ENCODE data around the gene LPGAT1. TPM values are rescaled to one million over a fixed set of nuclear protein-coding genes. Genes with fewer than 3 reads are reported as not detected.

LPGAT1 gene
- total RNA-seq, 1 experiment from 2014 or later = 50.6 TPM

DNA sequence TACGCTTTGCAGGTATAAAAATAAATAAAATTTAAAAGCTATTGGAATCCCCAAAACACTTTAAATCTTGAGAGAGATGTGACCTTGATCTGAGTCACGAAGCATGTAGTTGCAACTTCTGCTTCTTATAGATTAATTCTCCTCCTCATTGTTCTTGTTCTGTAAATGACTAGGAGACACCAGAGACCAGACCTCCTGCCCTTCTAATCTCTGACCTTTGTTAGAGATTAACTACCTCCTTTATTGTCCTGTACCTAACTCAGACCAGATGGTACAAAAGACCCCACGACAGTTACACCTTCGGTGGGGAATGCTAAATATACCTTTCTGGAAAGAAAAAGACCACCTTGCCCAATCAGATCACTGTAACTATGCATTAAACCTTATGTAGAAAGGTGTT lies 78.2 kb downstream of the LPGAT1 start:
- Histone ChIP-seq H3K36me3 (ENCODE audit: control insufficient read depth in 1 of 2, insufficient read depth in 2 of 2, low read length in 2 of 2) (peaks cover 0 to 3% of the 10 kb centered on the region in 2 experiments; a peak in 1 of 4 replicates), H4K20me1 (ENCODE audit: insufficient read depth) (no peaks in the 10 kb centered on the region), H2AFZ (ENCODE audit: low read depth, low read length, poor library complexity, severe bottlenecking) (no peak overlapping the region), H3K4me2 (ENCODE audit: low read length) (no peak overlapping the region), H3K27me3 (ENCODE audit: insufficient read depth, low read length) (no peaks in the 10 kb centered on the region), H3K27ac (ENCODE audit: low read depth, low read length) (no peak overlapping the region), H3K4me1 (ENCODE audit: control insufficient read depth in 1 of 2, insufficient read depth in 2 of 2, low read length in 2 of 2) (no peaks in the 10 kb centered on the region), H3K9me2 (ENCODE audit: insufficient read depth) (no peaks in the 10 kb centered on the region), H3K79me2 (ENCODE audit: insufficient read depth, low read length) (no peaks in the 10 kb centered on the region), H3K9me3 (ENCODE audit: control insufficient read depth in 1 of 2, insufficient read depth in 1 of 2, low read depth in 1 of 2, low read length in 2 of 2) (no peaks in the 10 kb centered on the region), H3K9ac (ENCODE audit: low read length) (no peak overlapping the region), H3K4me3 (replicated peaks in 1 of 2; ENCODE audit: low read depth in 1 of 2, low read length in 2 of 2) (no peak overlapping the region)
- no TSS peak for BruUV-seq (replicated peaks)
- TF ChIP-seq MAX (IDR thresholded peaks at IDR 0.05) (no peak), POLR2AphosphoS5 (IDR thresholded peaks at IDR 0.05; ENCODE audit: low read depth, low read length) (no peak), SRF (IDR thresholded peaks at IDR 0.05; ENCODE audit: low read depth) (no peak), POLR2A (IDR thresholded peaks at IDR 0.05; ENCODE audit: borderline replicate concordance, extremely low read depth, insufficient read depth, insufficient read length) (no peak), SP1 (IDR thresholded peaks at IDR 0.05; ENCODE audit: low read depth) (no peak), FOSL1 (IDR thresholded peaks at IDR 0.05; ENCODE audit: low read depth) (no peak), ZFX (IDR thresholded peaks at IDR 0.05) (no peak), ZNF274 (IDR thresholded peaks at IDR 0.05; ENCODE audit: low read depth, low read length) (no peak), CEBPB (IDR thresholded peaks at IDR 0.05; ENCODE audit: low read depth) (no peak), EGR1 (IDR thresholded peaks at IDR 0.05; ENCODE audit: low read depth) (no peak), EZH2phosphoT487 (IDR thresholded peaks at IDR 0.05; ENCODE audit: borderline replicate concordance) (no peak), ELF1 (IDR thresholded peaks at IDR 0.05; ENCODE audit: borderline replicate concordance, low read depth) (no peak)
- TF ChIP-seq, protein P1, sequence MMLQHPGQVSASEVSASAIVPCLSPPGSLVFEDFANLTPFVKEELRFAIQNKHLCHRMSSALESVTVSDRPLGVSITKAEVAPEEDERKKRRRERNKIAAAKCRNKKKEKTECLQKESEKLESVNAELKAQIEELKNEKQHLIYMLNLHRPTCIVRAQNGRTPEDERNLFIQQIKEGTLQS (IDR thresholded peaks at IDR 0.05) = no peak
- TF ChIP-seq, protein P2, sequence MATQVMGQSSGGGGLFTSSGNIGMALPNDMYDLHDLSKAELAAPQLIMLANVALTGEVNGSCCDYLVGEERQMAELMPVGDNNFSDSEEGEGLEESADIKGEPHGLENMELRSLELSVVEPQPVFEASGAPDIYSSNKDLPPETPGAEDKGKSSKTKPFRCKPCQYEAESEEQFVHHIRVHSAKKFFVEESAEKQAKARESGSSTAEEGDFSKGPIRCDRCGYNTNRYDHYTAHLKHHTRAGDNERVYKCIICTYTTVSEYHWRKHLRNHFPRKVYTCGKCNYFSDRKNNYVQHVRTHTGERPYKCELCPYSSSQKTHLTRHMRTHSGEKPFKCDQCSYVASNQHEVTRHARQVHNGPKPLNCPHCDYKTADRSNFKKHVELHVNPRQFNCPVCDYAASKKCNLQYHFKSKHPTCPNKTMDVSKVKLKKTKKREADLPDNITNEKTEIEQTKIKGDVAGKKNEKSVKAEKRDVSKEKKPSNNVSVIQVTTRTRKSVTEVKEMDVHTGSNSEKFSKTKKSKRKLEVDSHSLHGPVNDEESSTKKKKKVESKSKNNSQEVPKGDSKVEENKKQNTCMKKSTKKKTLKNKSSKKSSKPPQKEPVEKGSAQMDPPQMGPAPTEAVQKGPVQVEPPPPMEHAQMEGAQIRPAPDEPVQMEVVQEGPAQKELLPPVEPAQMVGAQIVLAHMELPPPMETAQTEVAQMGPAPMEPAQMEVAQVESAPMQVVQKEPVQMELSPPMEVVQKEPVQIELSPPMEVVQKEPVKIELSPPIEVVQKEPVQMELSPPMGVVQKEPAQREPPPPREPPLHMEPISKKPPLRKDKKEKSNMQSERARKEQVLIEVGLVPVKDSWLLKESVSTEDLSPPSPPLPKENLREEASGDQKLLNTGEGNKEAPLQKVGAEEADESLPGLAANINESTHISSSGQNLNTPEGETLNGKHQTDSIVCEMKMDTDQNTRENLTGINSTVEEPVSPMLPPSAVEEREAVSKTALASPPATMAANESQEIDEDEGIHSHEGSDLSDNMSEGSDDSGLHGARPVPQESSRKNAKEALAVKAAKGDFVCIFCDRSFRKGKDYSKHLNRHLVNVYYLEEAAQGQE (IDR thresholded peaks at IDR 0.05; ENCODE audit: low read depth) = no peak
- TF ChIP-seq, protein P3, sequence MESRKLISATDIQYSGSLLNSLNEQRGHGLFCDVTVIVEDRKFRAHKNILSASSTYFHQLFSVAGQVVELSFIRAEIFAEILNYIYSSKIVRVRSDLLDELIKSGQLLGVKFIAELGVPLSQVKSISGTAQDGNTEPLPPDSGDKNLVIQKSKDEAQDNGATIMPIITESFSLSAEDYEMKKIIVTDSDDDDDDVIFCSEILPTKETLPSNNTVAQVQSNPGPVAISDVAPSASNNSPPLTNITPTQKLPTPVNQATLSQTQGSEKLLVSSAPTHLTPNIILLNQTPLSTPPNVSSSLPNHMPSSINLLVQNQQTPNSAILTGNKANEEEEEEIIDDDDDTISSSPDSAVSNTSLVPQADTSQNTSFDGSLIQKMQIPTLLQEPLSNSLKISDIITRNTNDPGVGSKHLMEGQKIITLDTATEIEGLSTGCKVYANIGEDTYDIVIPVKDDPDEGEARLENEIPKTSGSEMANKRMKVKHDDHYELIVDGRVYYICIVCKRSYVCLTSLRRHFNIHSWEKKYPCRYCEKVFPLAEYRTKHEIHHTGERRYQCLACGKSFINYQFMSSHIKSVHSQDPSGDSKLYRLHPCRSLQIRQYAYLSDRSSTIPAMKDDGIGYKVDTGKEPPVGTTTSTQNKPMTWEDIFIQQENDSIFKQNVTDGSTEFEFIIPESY (IDR thresholded peaks at IDR 0.05; ENCODE audit: extremely low read depth, insufficient replicate concordance, low read length) = no peak
- ChIA-PET RAD21 (ENCODE audit: low non-redundant PET in 1 of 2, low total read pairs in 2 of 2, uncharacterized antibody in 2 of 2, unreplicated experiment in 2 of 2) (no interaction called here), POLR2A (interaction anchor here (1.3 kb wide), 1 partner anchor 16 kb away, joined by 4 read pairs; no protein-coding TSS in a partner anchor), CTCF (no interaction called here)
- DNase-seq (ENCODE audit: low read depth, low spot score) (no peak), ATAC-seq (no peak)
- intact Hi-C loops (cut with micrococcal nuclease) = no loop called here

All from HCT116 (cell line).